Measurements from ENCODE around the gene ASB10.

ASB10 gene

GRCh38 chr7:151186640-151187408 lies at the start of gene ASB10:
TSS of gene ASB10 (minus strand) at chr7:151187250. CDS start at chr7:151187130, 120 bp downstream.
- no peak for DNase-seq

- no peak for DNase-seq
These were observed 49.4 kb upstream of the ASB10 start for GRCh38 chr7:151236406-151236805.

- no peak for DNase-seq
These were observed 48.2 kb upstream of the ASB10 start for GRCh38 chr7:151235091-151235787.

GRCh38 chr7:151233804-151234203 lies 46.8 kb upstream of the ASB10 start:
- no peak for DNase-seq

GRCh38 chr7:151232917-151233701 lies 46.1 kb upstream of the ASB10 start:
- DNase-seq, result peak; percentile 65

- peak; percentile 89 for DNase-seq
These were observed 45.3 kb upstream of the ASB10 start, which contains the start of gene CHPF2 for GRCh38 chr7:151232091-151232916. TSS of gene CHPF2 (plus strand) at chr7:151232483. CDS start at chr7:151234012, 1,529 bp downstream.

- no peak for DNase-seq
These were observed 44.0 kb upstream of the ASB10 start for GRCh38 chr7:151231080-151231479.

GRCh38 chr7:151229249-151229648 lies 42.2 kb upstream of the ASB10 start:
- DNase-seq, result no peak

- DNase-seq, result no peak
These were observed 41.2 kb upstream of the ASB10 start for GRCh38 chr7:151228024-151228866.

- peak; percentile 96 for DNase-seq
These were observed 40.1 kb upstream of the ASB10 start, which contains the start of gene ABCF2 for GRCh38 chr7:151226875-151227782. TSS of gene ABCF2 (minus strand) at chr7:151227205. CDS start at chr7:151226458, 747 bp downstream.

- no peak for DNase-seq
These were observed 39.5 kb upstream of the ASB10 start for GRCh38 chr7:151226560-151226874.

- DNase-seq, result no peak
These were observed 39.0 kb upstream of the ASB10 start for GRCh38 chr7:151225948-151226510.

GRCh38 chr7:151223728-151224127 lies 36.7 kb upstream of the ASB10 start:
- DNase-seq, result no peak

GRCh38 chr7:151218170-151218569 lies 31.1 kb upstream of the ASB10 start:
- no peak for DNase-seq

- no peak for DNase-seq
These were observed 28.3 kb upstream of the ASB10 start for GRCh38 chr7:151215396-151215795.

- DNase-seq, result no peak
These were observed 26.8 kb upstream of the ASB10 start for GRCh38 chr7:151213826-151214225.

GRCh38 chr7:151212626-151213025 lies 25.6 kb upstream of the ASB10 start:
- DNase-seq, result no peak

- no peak for DNase-seq
These were observed 24.2 kb upstream of the ASB10 start for GRCh38 chr7:151211155-151211772.

- no peak for DNase-seq
These were observed 23.2 kb upstream of the ASB10 start, which contains the start of gene H2BK1 for GRCh38 chr7:151210087-151210854. TSS of gene H2BK1 (minus strand) at chr7:151210488. CDS start at chr7:151210318, 170 bp downstream.
